ENCODE data around the gene NUP98.

- TF ChIP-seq SPI1 (IDR thresholded peaks at IDR 0.05; ENCODE audit: low read depth, low read length) (no peak), POLR2AphosphoS5 (IDR thresholded peaks at IDR 0.05; ENCODE audit: low read depth, low read length) (no peak), TAF1 (IDR thresholded peaks at IDR 0.05; ENCODE audit: low read depth, low read length) (no peak), POLR2A (IDR thresholded peaks at IDR 0.05; ENCODE audit: low read depth, low read length) (no peak), POU2F2 (IDR thresholded peaks at IDR 0.05; ENCODE audit: low read depth, low read length) (no peak), PAX5 (IDR thresholded peaks at IDR 0.05; ENCODE audit: insufficient read depth, low read length, severe bottlenecking) (no peak)
These were observed 94.0 kb downstream of the NUP98 start for GRCh38 chr11:3703383-3703782.

Measured in GM12891 (cell line).